PFSK-1 (cell line): ENCODE measurements around the gene PTPRH.

Experiments used
- POLR2AphosphoS5 ChIP-seq: IDR thresholded peaks from 2 replicates; pipeline ENCODE4 v1.6.1; 2012; ENCODE audit warnings: low read depth, mild to moderate bottlenecking, control low read depth, low read length, moderate library complexity
- SIN3A ChIP-seq: IDR thresholded peaks from 2 replicates; pipeline ENCODE4 v1.6.1; 2012; ENCODE audit warnings: mild to moderate bottlenecking, low read length, moderate library complexity, borderline replicate concordance; ENCODE audit not compliant: insufficient read depth
- TF ChIP-seq, protein P1 (sequence below), 2 experiments: IDR thresholded peaks; 2 replicates each; pipeline versions ENCODE4 v1.6.1 to v1.8.0; 2011 to 2012; ENCODE audit warnings: low read depth in 2 of 2, low read length in 2 of 2, control low read depth in 1 of 2, inconsistent platforms in 1 of 2, mild to moderate bottlenecking in 1 of 2, moderate library complexity in 1 of 2; ENCODE audit not compliant: insufficient read depth in 1 of 2

GRCh38 chr19:55171440-55171839, 37.9 kb downstream of the PTPRH start:
- TF ChIP-seq POLR2AphosphoS5: no peak
- no peak for TF ChIP-seq SIN3A
- TF ChIP-seq, protein P1, sequence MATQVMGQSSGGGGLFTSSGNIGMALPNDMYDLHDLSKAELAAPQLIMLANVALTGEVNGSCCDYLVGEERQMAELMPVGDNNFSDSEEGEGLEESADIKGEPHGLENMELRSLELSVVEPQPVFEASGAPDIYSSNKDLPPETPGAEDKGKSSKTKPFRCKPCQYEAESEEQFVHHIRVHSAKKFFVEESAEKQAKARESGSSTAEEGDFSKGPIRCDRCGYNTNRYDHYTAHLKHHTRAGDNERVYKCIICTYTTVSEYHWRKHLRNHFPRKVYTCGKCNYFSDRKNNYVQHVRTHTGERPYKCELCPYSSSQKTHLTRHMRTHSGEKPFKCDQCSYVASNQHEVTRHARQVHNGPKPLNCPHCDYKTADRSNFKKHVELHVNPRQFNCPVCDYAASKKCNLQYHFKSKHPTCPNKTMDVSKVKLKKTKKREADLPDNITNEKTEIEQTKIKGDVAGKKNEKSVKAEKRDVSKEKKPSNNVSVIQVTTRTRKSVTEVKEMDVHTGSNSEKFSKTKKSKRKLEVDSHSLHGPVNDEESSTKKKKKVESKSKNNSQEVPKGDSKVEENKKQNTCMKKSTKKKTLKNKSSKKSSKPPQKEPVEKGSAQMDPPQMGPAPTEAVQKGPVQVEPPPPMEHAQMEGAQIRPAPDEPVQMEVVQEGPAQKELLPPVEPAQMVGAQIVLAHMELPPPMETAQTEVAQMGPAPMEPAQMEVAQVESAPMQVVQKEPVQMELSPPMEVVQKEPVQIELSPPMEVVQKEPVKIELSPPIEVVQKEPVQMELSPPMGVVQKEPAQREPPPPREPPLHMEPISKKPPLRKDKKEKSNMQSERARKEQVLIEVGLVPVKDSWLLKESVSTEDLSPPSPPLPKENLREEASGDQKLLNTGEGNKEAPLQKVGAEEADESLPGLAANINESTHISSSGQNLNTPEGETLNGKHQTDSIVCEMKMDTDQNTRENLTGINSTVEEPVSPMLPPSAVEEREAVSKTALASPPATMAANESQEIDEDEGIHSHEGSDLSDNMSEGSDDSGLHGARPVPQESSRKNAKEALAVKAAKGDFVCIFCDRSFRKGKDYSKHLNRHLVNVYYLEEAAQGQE (IDR thresholded peaks at IDR 0.05; ENCODE audit: insufficient read depth in 1 of 2, low read depth in 2 of 2, low read length in 2 of 2): no peak
